ENCODE measurements around the gene RTP3. TPM values are rescaled to one million over a fixed set of nuclear protein-coding genes. Genes with fewer than 3 reads are reported as not detected.

Gene RTP3
- total and polyA plus RNA-seq, 7 donors = not detected

DNA sequence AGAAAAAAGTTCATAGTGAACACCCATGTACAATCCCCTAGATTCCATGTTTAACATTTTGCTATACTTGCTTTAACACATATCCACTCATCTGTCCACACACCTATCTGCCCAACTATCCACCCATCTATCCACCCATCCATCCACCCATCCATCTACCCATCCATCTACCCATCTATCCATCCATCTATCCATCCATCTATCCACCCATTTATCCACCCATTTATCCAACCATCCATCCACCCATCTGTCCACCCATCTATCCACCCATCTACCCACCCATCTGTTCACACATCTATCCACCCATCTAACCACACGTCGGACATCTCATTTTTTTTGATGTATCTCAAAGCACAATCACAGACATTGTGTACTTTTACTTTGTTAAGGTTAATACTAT is 25.8 kb downstream of the RTP3 start:
- no peak for DNase-seq
- H3K36me3 ChIP-seq = peaks cover 0 to 11% (median 0%) of the 10 kb centered on the region in 4 donors
- no peak for TF ChIP-seq POLR2AphosphoS5 (IDR thresholded peaks at IDR 0.05)
- no peak for TF ChIP-seq EP300 (IDR thresholded peaks at IDR 0.05)
- TF ChIP-seq POLR2A (IDR thresholded peaks at IDR 0.05) = no peak
- TF ChIP-seq, protein P1, sequence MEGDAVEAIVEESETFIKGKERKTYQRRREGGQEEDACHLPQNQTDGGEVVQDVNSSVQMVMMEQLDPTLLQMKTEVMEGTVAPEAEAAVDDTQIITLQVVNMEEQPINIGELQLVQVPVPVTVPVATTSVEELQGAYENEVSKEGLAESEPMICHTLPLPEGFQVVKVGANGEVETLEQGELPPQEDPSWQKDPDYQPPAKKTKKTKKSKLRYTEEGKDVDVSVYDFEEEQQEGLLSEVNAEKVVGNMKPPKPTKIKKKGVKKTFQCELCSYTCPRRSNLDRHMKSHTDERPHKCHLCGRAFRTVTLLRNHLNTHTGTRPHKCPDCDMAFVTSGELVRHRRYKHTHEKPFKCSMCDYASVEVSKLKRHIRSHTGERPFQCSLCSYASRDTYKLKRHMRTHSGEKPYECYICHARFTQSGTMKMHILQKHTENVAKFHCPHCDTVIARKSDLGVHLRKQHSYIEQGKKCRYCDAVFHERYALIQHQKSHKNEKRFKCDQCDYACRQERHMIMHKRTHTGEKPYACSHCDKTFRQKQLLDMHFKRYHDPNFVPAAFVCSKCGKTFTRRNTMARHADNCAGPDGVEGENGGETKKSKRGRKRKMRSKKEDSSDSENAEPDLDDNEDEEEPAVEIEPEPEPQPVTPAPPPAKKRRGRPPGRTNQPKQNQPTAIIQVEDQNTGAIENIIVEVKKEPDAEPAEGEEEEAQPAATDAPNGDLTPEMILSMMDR (IDR thresholded peaks at IDR 0.05) = no peak

DNA sequence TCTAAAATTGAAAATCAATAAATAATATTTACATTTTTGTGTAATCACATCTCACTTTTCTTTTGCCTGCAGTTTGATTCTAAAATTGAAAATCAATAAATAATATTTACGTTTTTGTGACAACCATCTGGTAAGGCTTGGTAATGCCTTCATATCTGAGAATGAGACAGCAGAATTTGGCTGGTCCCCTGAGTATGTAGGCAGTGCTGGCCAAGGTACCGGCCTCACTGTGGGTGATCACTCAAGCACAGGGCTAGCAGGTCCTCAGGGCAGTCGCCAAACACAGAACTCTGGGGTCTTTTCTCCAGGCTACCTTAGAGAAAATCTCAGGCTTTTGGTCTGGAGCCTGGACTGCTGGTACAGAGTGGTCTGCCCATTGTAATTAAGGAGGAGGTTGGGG is 26.2 kb downstream of the RTP3 start:
- DNase-seq = no peak
- Histone ChIP-seq H3K4me1 (no peaks in the 10 kb centered on the region), H3K27ac (no peak overlapping the region), H3K4me3 (no peak overlapping the region), H3K9me3 (no peaks in the 10 kb centered on the region), H3K27me3 (no peaks in the 10 kb centered on the region), H3K36me3 (peaks cover 0 to 11% (median 0%) of the 10 kb centered on the region in 4 donors)
- TF ChIP-seq, protein P1 (IDR thresholded peaks at IDR 0.05) = no peak
- TF ChIP-seq POLR2AphosphoS5 (IDR thresholded peaks at IDR 0.05) (no peak), EP300 (IDR thresholded peaks at IDR 0.05) (no peak), POLR2A (IDR thresholded peaks at IDR 0.05) (no peak)
- intact Hi-C loops (cut with DNase I) = no loop called here
- WGBS, 2 donors = 84 to 93% methylated on average over 3 of the region's 3 CpGs

More for the DNA sequence above, 25.8 kb downstream of the RTP3 start:
- Histone ChIP-seq H3K27ac (no peak overlapping the region), H3K9me3 (no peaks in the 10 kb centered on the region), H3K4me1 (no peaks in the 10 kb centered on the region), H3K4me3 (no peak overlapping the region), H3K27me3 (no peaks in the 10 kb centered on the region)
- intact Hi-C loops (cut with DNase I) = no loop called here
- 95 to 98% methylated on average over 2 of the region's 2 CpGs for WGBS, 2 donors

DNA sequence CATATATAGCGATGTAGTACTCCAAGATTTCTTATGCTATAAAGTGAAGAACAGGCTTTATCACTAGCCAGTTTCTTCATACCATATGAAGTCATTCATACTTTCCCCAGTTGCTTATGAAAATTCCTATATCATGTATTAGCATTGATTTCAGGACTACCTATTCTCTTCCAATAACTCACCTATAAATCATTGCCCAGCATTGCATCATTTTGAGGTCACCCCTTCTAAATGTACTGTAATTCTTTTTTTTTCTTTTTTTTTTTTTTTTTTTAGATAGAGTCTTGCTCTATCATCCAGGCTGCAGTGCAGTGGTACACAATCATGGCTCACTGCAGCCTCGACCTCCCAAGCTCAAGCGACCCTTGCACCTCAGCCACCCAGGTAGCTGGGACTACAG is 27.1 kb downstream of the RTP3 start:
- TF ChIP-seq POLR2A (IDR thresholded peaks at IDR 0.05) = no peak
- TF ChIP-seq, protein P1 (IDR thresholded peaks at IDR 0.05) = no peak
- TF ChIP-seq EP300 (IDR thresholded peaks at IDR 0.05) = no peak
- no peak for TF ChIP-seq POLR2AphosphoS5 (IDR thresholded peaks at IDR 0.05)
- intact Hi-C loops (cut with DNase I) = no loop called here
- H3K9me3 ChIP-seq = no peaks in the 10 kb centered on the region
- H3K36me3 ChIP-seq = peaks cover 0 to 11% (median 0%) of the 10 kb centered on the region in 4 donors
- H3K4me1 ChIP-seq = no peaks in the 10 kb centered on the region
- H3K27ac ChIP-seq = no peak overlapping the region
- no peak overlapping the region for H3K4me3 ChIP-seq
- 96 to 97% methylated on average over 3 of the region's 3 CpGs for WGBS, 2 donors
- no peaks in the 10 kb centered on the region for H3K27me3 ChIP-seq
- no peak for DNase-seq

DNA sequence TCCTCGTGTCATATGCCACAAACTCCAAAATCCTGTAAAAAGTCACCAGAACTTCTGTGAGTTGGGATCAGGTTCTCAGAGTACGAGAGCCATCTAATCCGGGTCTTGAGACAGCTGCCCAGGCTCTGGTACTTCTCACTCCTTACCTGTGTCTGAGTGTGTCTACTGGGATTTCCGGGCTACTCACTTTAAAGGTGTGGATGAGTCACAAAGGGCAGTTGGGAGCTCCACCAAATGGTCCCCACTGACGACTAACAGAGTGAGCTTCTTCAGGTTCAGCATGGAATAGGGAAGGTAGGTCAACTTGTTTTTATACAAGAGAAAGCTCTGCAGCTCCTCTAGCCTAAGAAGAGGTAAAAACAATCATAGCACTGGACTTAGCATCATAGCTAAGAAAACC is 29.5 kb downstream of the RTP3 start:
- 91 to 94% methylated on average over 5 of the region's 5 CpGs for WGBS, 2 donors
- H3K27me3 ChIP-seq = no peaks in the 10 kb centered on the region

More for the DNA sequence above, 29.5 kb downstream of the RTP3 start:
- H3K9me3 ChIP-seq = no peaks in the 10 kb centered on the region
- H3K27ac ChIP-seq = no peak overlapping the region
- DNase-seq = no peak
- TF ChIP-seq POLR2A (IDR thresholded peaks at IDR 0.05) (no peak), POLR2AphosphoS5 (IDR thresholded peaks at IDR 0.05) (no peak), EP300 (IDR thresholded peaks at IDR 0.05) (no peak)
- TF ChIP-seq, protein P1 (IDR thresholded peaks at IDR 0.05) = no peak
- H3K4me3 ChIP-seq = no peak overlapping the region
- H3K4me1 ChIP-seq = no peaks in the 10 kb centered on the region
- peaks cover 0 to 11% (median 0%) of the 10 kb centered on the region in 4 donors for H3K36me3 ChIP-seq
- intact Hi-C loops (cut with DNase I) = no loop called here

Data from sigmoid colon (tissue), 7 donors.